ENCODE measurements around the gene E2F4.

The E2F4 gene

GRCh38 chr16:67174706-67175231, 17.2 kb upstream of the E2F4 start:
- DNase-seq: no peak

GRCh38 chr16:67176662-67177061, 15.3 kb upstream of the E2F4 start:
- DNase-seq: peak; percentile 72

GRCh38 chr16:67177743-67178699, 13.9 kb upstream of the E2F4 start:
- DNase-seq: peak; percentile 92

- no peak for DNase-seq
These were observed 12.4 kb upstream of the E2F4 start for GRCh38 chr16:67179421-67180080.

GRCh38 chr16:67180166-67180565, 11.8 kb upstream of the E2F4 start:
- DNase-seq: no peak

GRCh38 chr16:67181346-67181745, 10.6 kb upstream of the E2F4 start:
- DNase-seq: no peak

GRCh38 chr16:67182288-67182687, 9.7 kb upstream of the E2F4 start:
- no peak for DNase-seq

- DNase-seq: no peak
These were observed 8.7 kb upstream of the E2F4 start for GRCh38 chr16:67183284-67183626.

GRCh38 chr16:67183627-67184452, 8.1 kb upstream of the E2F4 start, which contains the start of gene MATCAP1:
MATCAP1 (minus strand) TSS chr16:67183963; CDS start chr16:67180610, 3,353 bp downstream.
- peak; percentile 95 for DNase-seq

GRCh38 chr16:67184453-67184994, 7.4 kb upstream of the E2F4 start:
- DNase-seq: peak; percentile 67

GRCh38 chr16:67184995-67185650, 6.8 kb upstream of the E2F4 start:
- DNase-seq: peak; percentile 76

- DNase-seq: no peak
These were observed 6.3 kb upstream of the E2F4 start for GRCh38 chr16:67185651-67186134.

- no peak for DNase-seq
These were observed 5.4 kb upstream of the E2F4 start for GRCh38 chr16:67186550-67186950.

GRCh38 chr16:67187175-67187890, 4.6 kb upstream of the E2F4 start:
- DNase-seq: no peak

- DNase-seq: no peak
These were observed 3.6 kb upstream of the E2F4 start for GRCh38 chr16:67188323-67188722.

- DNase-seq: no peak
These were observed 3.2 kb upstream of the E2F4 start for GRCh38 chr16:67188798-67189197.

- no peak for DNase-seq
These were observed 1.9 kb upstream of the E2F4 start, which contains the start of gene EXOC3L1 for GRCh38 chr16:67190041-67190440. EXOC3L1 (minus strand) TSS chr16:67190136; CDS start chr16:67189676, 460 bp downstream.

- no peak for DNase-seq
These were observed 1.2 kb upstream of the E2F4 start for GRCh38 chr16:67190448-67191399.

GRCh38 chr16:67191411-67191994, 452 bp upstream of the E2F4 start:
- DNase-seq: no peak
